Esophagus (tissue), 2 donors: Measurements from ENCODE around the gene RUNX2. TPM values are rescaled to one million over a fixed set of nuclear protein-coding genes. Genes with fewer than 3 reads are reported as not detected.

Source experiments
- H3K27ac ChIP-seq, 2 donors: one replicate each; pipeline ENCODE4 v1.5.1; 2013; ENCODE audit warnings: low read depth in 2 of 2, mild to moderate bottlenecking in 2 of 2, inconsistent platforms in 1 of 2, low read length in 1 of 2, moderate library complexity in 1 of 2
- H3K27me3 ChIP-seq, 2 donors: one replicate each; pipeline ENCODE4 v1.6.1; 2013; ENCODE audit warnings: low read length in 2 of 2, control low read depth in 1 of 2, mild to moderate bottlenecking in 1 of 2; ENCODE audit not compliant: insufficient read depth in 2 of 2, control insufficient read depth in 1 of 2
- H3K36me3 ChIP-seq, 2 donors: one replicate each; pipeline ENCODE4 v1.6.1; 2013; ENCODE audit warnings: low read length in 1 of 2; ENCODE audit not compliant: control insufficient read depth in 2 of 2, insufficient read depth in 2 of 2
- H3K4me1 ChIP-seq, 2 donors: one replicate each; pipeline ENCODE4 v1.6.1; 2013; ENCODE audit warnings: low read length in 1 of 2; ENCODE audit not compliant: control insufficient read depth in 2 of 2, insufficient read depth in 2 of 2
- H3K4me3 ChIP-seq, 2 donors: one replicate each; pipeline ENCODE4 v1.5.1; 2013; ENCODE audit warnings: low read length in 2 of 2, mild to moderate bottlenecking in 2 of 2, low read depth in 1 of 2, moderate library complexity in 1 of 2
- H3K9me3 ChIP-seq, 2 donors: one replicate each; pipeline ENCODE4 v1.6.1; 2013; ENCODE audit warnings: mild to moderate bottlenecking in 2 of 2, low read depth in 1 of 2, low read length in 1 of 2, moderate library complexity in 1 of 2; ENCODE audit not compliant: control insufficient read depth in 2 of 2, insufficient read depth in 1 of 2
- WGBS, 2 donors: extraction: QIAGEN DNeasy Blood & Tissue Kit; methylation state at CpG; one replicate each; pipeline ENCODE4 v1.1.7; 2013; 5-methylcytosine and 5-hydroxymethylcytosine counted together
- polyA plus RNA-seq, 2 donors: library from polyadenylated mRNA; stranded (reverse); fragments of 200-250 nt; gene quantifications; one replicate each; pipeline ENCODE4 v1.2.3, GENCODE V29; 2013
- donor health status: healthy with polysubstance abuse.
- donor health status: Bipolar disorder and iron deficiency.

The RUNX2 gene
- polyA plus RNA-seq, 2 donors, result 0.31 to 0.75 TPM

GRCh38 chr6:45512717-45513116, 184.6 kb downstream of the RUNX2 start:
- WGBS, 2 donors, result 91 to 93% methylated on average over 3 of the region's 3 CpGs

GRCh38 chr6:45513213-45513618, 185.1 kb downstream of the RUNX2 start:
- WGBS, 2 donors, result 88% methylated on average over 9 of the region's 9 CpGs
- no peaks in the 10 kb centered on the region for H3K36me3 ChIP-seq

More at GRCh38 chr6:45512717-45513116, 184.6 kb downstream of the RUNX2 start:
- Histone ChIP-seq H3K27me3 (no peaks in the 10 kb centered on the region), H3K4me3 (no peak overlapping the region), H3K4me1 (no peaks in the 10 kb centered on the region), H3K36me3 (no peaks in the 10 kb centered on the region), H3K9me3 (no peaks in the 10 kb centered on the region), H3K27ac (no peak overlapping the region)

GRCh38 chr6:45513843-45514242, 185.7 kb downstream of the RUNX2 start:
- Histone ChIP-seq H3K4me1 (no peaks in the 10 kb centered on the region), H3K36me3 (no peaks in the 10 kb centered on the region), H3K27ac (peak overlapping the region in 1 of 2 donors; percentile 65), H3K9me3 (no peaks in the 10 kb centered on the region), H3K4me3 (no peak overlapping the region), H3K27me3 (no peaks in the 10 kb centered on the region)
- WGBS, 2 donors, result 88 to 90% methylated on average over 4 of the region's 4 CpGs

More at GRCh38 chr6:45513213-45513618, 185.1 kb downstream of the RUNX2 start:
- H3K27ac ChIP-seq, result no peak overlapping the region
- H3K4me1 ChIP-seq, result no peaks in the 10 kb centered on the region
- no peaks in the 10 kb centered on the region for H3K9me3 ChIP-seq
- H3K4me3 ChIP-seq, result no peak overlapping the region
- H3K27me3 ChIP-seq, result no peaks in the 10 kb centered on the region

- Histone ChIP-seq H3K27me3 (no peaks in the 10 kb centered on the region), H3K4me1 (no peaks in the 10 kb centered on the region), H3K4me3 (no peak overlapping the region), H3K9me3 (no peaks in the 10 kb centered on the region), H3K27ac (peak overlapping the region in 1 of 2 donors; percentile 65), H3K36me3 (no peaks in the 10 kb centered on the region)
- WGBS, 2 donors, result 77 to 78% methylated on average over 5 of the region's 5 CpGs
Observed at GRCh38 chr6:45514454-45515230, 186.5 kb downstream of the RUNX2 start.

- Histone ChIP-seq H3K27ac (no peak overlapping the region), H3K4me1 (peaks cover 0 to 3% of the 10 kb centered on the region in 2 donors), H3K27me3 (no peaks in the 10 kb centered on the region), H3K9me3 (no peaks in the 10 kb centered on the region), H3K36me3 (no peaks in the 10 kb centered on the region), H3K4me3 (no peak overlapping the region)
- 84 to 88% methylated on average over 4 of the region's 4 CpGs for WGBS, 2 donors
Observed at GRCh38 chr6:45518013-45518720, 190.0 kb downstream of the RUNX2 start.

- H3K36me3 ChIP-seq, result no peaks in the 10 kb centered on the region
- no peaks in the 10 kb centered on the region for H3K9me3 ChIP-seq
- peaks cover 0 to 3% of the 10 kb centered on the region in 2 donors for H3K4me1 ChIP-seq
- H3K27ac ChIP-seq, result no peak overlapping the region
- H3K4me3 ChIP-seq, result no peak overlapping the region
- H3K27me3 ChIP-seq, result no peaks in the 10 kb centered on the region
Observed at GRCh38 chr6:45521226-45521625, 193.1 kb downstream of the RUNX2 start.

- Histone ChIP-seq H3K9me3 (no peaks in the 10 kb centered on the region), H3K27ac (no peak overlapping the region), H3K4me3 (no peak overlapping the region), H3K27me3 (no peaks in the 10 kb centered on the region), H3K36me3 (no peaks in the 10 kb centered on the region), H3K4me1 (peaks cover 0 to 3% of the 10 kb centered on the region in 2 donors)
- 88 to 92% methylated on average over 4 of the region's 4 CpGs for WGBS, 2 donors
Observed at GRCh38 chr6:45522486-45522885, 194.4 kb downstream of the RUNX2 start.

- no peaks in the 10 kb centered on the region for H3K27me3 ChIP-seq
- H3K36me3 ChIP-seq, result no peaks in the 10 kb centered on the region
- no peak overlapping the region for H3K27ac ChIP-seq
- no peaks in the 10 kb centered on the region for H3K9me3 ChIP-seq
- WGBS, 2 donors, result 92 to 96% methylated on average over 1 of the region's 1 CpG
- no peak overlapping the region for H3K4me3 ChIP-seq
- H3K4me1 ChIP-seq, result no peaks in the 10 kb centered on the region
Observed at GRCh38 chr6:45527210-45527609, 199.1 kb downstream of the RUNX2 start.

GRCh38 chr6:45531999-45532595, 204.0 kb downstream of the RUNX2 start:
- Histone ChIP-seq H3K36me3 (no peaks in the 10 kb centered on the region), H3K9me3 (no peaks in the 10 kb centered on the region), H3K27ac (no peak overlapping the region), H3K27me3 (peaks cover 0 to 2% of the 10 kb centered on the region in 2 donors), H3K4me3 (no peak overlapping the region), H3K4me1 (no peaks in the 10 kb centered on the region)
- 87 to 91% methylated on average over 2 of the region's 2 CpGs for WGBS, 2 donors
